IPS DF 6.9 (cell line): ENCODE results near the gene FOXA2.

Experiments
- DNase-seq: peaks from one replicate; pipeline ENCODE4 v3.0.0-alpha.2; 2013; ENCODE audit warnings: low read depth, low spot score
- H3K27ac ChIP-seq: one replicate; pipeline ENCODE4 v1.5.1; 2013; ENCODE audit warnings: low read length, control low read depth
- H3K27me3 ChIP-seq: 2 replicates; pipeline ENCODE4 v1.6.1; 2013; ENCODE audit warnings: mild to moderate bottlenecking, low read length; ENCODE audit not compliant: control insufficient read depth, insufficient read depth
- H3K36me3 ChIP-seq: 2 replicates; pipeline ENCODE4 v1.6.1; 2013; ENCODE audit warnings: low read length; ENCODE audit not compliant: control insufficient read depth, insufficient read depth
- H3K4me1 ChIP-seq: 2 replicates; pipeline ENCODE4 v1.6.1; 2013; ENCODE audit warnings: low read length; ENCODE audit not compliant: control insufficient read depth, insufficient read depth
- H3K4me3 ChIP-seq: 2 replicates; pipeline ENCODE4 v1.5.1; 2013; ENCODE audit warnings: mild to moderate bottlenecking, low read length
- H3K9me3 ChIP-seq: 2 replicates; pipeline ENCODE4 v1.6.1; 2013; ENCODE audit warnings: low read length, inconsistent platforms; ENCODE audit not compliant: control insufficient read depth, insufficient read depth
- whole genome bisulfite sequencing: extraction: QIAGEN DNeasy Blood & Tissue Kit; methylation state at CpG from one replicate; pipeline ENCODE4 v1.1.7; 2013; ENCODE audit warnings: mixed read lengths, missing lambda C conversion rate; ENCODE audit not compliant: insufficient read length, insufficient coverage; 5-methylcytosine and 5-hydroxymethylcytosine counted together

Gene FOXA2

GRCh38 chr20:22536141-22536828 is 48.1 kb downstream of the FOXA2 start:
- Histone ChIP-seq H3K9me3 (no peaks in the 10 kb centered on the region), H3K36me3 (no peaks in the 10 kb centered on the region), H3K27ac (no peak overlapping the region), H3K4me1 (no peaks in the 10 kb centered on the region), H3K27me3 (no peaks in the 10 kb centered on the region), H3K4me3 (no peak overlapping the region)
- WGBS = no CpG with 5 or more reads among the region's 5 CpGs
- no peak for DNase-seq

- WGBS = no CpG with 5 or more reads among the region's 5 CpGs
- Histone ChIP-seq H3K9me3 (no peaks in the 10 kb centered on the region), H3K27me3 (no peaks in the 10 kb centered on the region), H3K36me3 (no peaks in the 10 kb centered on the region), H3K27ac (no peak overlapping the region), H3K4me3 (no peak overlapping the region), H3K4me1 (0 out of 2 replicates have a peak, but pooled peaks cover 2% of the 10 kb centered on the region)
- no peak for DNase-seq
These were observed 48.9 kb downstream of the FOXA2 start for GRCh38 chr20:22535483-22535882.

GRCh38 chr20:22533823-22534751 is 50.3 kb downstream of the FOXA2 start:
- Histone ChIP-seq H3K27me3 (no peaks in the 10 kb centered on the region), H3K27ac (no peak overlapping the region), H3K4me3 (no peak overlapping the region), H3K9me3 (no peaks in the 10 kb centered on the region), H3K4me1 (peaks cover 6% of the 10 kb centered on the region; the same call in 1 of the 2 replicates), H3K36me3 (no peaks in the 10 kb centered on the region)
- WGBS = no CpG with 5 or more reads among the region's 10 CpGs
- no peak for DNase-seq

GRCh38 chr20:22532598-22532997 is 51.8 kb downstream of the FOXA2 start:
- no peak for DNase-seq
- Histone ChIP-seq H3K27ac (no peak overlapping the region), H3K4me1 (peaks cover 6% of the 10 kb centered on the region; the same call in 1 of the 2 replicates), H3K36me3 (no peaks in the 10 kb centered on the region), H3K9me3 (no peaks in the 10 kb centered on the region), H3K4me3 (no peak overlapping the region), H3K27me3 (no peaks in the 10 kb centered on the region)
- WGBS = no CpG with 5 or more reads among the region's 3 CpGs

- Histone ChIP-seq H3K27me3 (no peaks in the 10 kb centered on the region), H3K36me3 (no peaks in the 10 kb centered on the region), H3K4me1 (peaks cover 6% of the 10 kb centered on the region; the same call in 1 of the 2 replicates), H3K27ac (no peak overlapping the region), H3K4me3 (no peak overlapping the region), H3K9me3 (no peaks in the 10 kb centered on the region)
- WGBS = no CpG with 5 or more reads among the region's 2 CpGs
- no peak for DNase-seq
These were observed 52.6 kb downstream of the FOXA2 start for GRCh38 chr20:22531756-22532155.

GRCh38 chr20:22531056-22531615 is 53.2 kb downstream of the FOXA2 start:
- no peaks in the 10 kb centered on the region for H3K36me3 ChIP-seq
- H3K27me3 ChIP-seq = no peaks in the 10 kb centered on the region
- H3K4me1 ChIP-seq = peaks cover 6% of the 10 kb centered on the region; the same call in 1 of the 2 replicates
- H3K27ac ChIP-seq = no peak overlapping the region
- WGBS = no CpG with 5 or more reads among the region's 8 CpGs
- H3K9me3 ChIP-seq = no peaks in the 10 kb centered on the region
- H3K4me3 ChIP-seq = no peak overlapping the region
- no peak for DNase-seq
